ENCODE measurements around the gene PCNX1.
"Not testable (repeated sequence)": the region's sequence is repeated elsewhere in the genome, so short reads cannot be mapped to it uniquely, and the experiment has no call there.

The PCNX1 gene

GRCh38 chr14:70907176-70907995, at the start of gene PCNX1:
Gene PCNX1 (plus strand): TSS chr14:70907459. CDS start chr14:70907851, 392 bp downstream.
- DNase-seq (ENCODE audit: low read depth): peak; percentile 87

GRCh38 chr14:70857496-70857890, 49.8 kb upstream of the PCNX1 start:
- DNase-seq (ENCODE audit: low read depth): no peak

GRCh38 chr14:70858641-70859040, 48.6 kb upstream of the PCNX1 start:
- no peak for DNase-seq (ENCODE audit: low read depth)

DNA sequence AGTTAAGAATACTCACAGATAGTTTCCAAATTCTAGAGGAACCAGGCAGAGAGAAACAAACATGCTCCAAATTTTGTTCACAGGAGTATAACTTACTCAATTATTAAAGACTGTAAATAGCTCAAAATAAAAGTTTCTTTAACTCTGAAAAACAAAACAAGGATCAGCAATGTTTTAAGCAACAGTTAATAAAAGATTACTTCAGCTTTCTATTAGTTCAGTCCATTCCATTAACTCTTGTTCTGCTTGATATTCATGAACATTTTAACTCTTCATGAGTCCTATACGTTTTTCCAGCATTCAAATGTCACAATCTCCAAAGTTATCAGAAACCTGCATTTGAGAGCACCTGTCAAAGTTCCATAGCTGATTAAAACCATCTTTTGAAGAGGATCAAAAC, 40.3 kb upstream of the PCNX1 start:
- not testable (repeated sequence) for DNase-seq (ENCODE audit: low read depth)

DNA sequence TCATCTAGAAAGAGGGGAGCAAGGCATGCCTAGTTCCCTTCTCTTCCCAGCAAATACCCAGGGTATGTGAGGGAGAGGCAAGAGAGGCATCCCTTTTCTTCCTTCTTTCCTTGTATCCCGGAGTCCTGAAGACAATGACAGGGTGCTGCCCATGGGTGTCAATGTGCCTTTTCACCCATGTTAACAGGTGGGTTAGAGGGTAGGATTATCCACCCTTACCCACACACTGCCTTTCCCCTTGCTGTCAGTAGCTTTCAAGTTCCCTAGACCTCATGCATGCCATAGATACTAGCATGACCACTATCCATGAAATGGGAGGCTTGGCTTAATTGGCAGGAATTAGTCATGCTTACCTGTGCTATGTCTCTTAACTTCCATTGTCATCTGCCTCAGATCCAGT, 36.3 kb upstream of the PCNX1 start:
- no peak for DNase-seq (ENCODE audit: low read depth)

- no peak for DNase-seq (ENCODE audit: low read depth)
Observed at GRCh38 chr14:70871863-70872677, 35.2 kb upstream of the PCNX1 start.

- no peak for DNase-seq (ENCODE audit: low read depth)
Observed at GRCh38 chr14:70872678-70873020, 34.6 kb upstream of the PCNX1 start.

DNA sequence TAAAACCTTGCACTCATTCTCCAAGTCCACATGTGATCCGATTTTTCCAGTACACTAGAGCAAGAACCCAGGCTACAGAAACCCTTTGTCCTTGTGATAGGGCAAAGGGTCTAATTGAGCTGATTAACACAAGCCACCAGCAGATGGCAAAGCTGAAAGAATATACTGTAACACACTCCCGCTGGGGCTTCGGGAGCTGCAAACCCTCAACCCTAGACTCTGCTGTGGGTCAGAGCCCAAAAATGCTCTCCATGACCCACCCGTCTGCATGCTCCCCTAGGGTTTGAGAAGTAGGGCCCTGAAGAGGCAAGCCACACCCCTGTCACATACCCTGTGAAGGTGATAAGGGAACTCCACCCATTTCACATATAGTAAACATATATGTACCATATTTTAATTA, 33.6 kb upstream of the PCNX1 start:
- no peak for DNase-seq (ENCODE audit: low read depth)

DNA sequence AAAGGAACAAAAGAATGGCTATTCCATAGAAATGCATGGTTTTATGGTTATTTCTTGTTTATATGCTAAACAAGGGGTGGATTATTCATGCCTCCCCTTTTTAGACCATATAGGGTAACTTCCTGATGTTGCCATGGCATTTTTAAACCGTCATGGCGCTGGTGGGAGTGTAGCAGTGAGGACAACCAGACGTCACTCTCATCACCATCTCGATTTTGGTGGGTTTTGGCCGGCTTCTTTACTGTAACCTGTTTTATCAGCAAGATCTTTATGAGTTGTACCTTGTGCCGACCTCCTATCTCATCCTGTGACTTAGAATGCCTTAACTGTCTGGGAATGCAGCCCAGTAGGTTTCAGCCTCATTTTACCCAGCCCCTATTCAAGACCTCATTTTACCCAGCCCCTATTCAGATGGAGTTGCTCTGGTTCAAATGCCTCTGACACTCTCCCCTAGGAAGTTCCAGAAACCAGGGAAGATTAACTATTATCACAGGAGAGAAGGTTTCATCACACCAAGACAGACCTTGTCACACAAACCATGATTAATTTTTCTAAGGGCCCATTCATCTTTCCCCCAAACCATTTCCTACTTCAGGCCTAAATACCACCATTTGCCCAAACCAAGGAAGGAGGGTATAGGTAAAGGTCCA, 31.3 kb upstream of the PCNX1 start:
- not testable (repeated sequence) for DNase-seq (ENCODE audit: low read depth)

GRCh38 chr14:70879448-70879847, 27.8 kb upstream of the PCNX1 start:
- no peak for DNase-seq (ENCODE audit: low read depth)

GRCh38 chr14:70880888-70881287, 26.4 kb upstream of the PCNX1 start:
- not testable (repeated sequence) for DNase-seq (ENCODE audit: low read depth)

- DNase-seq (ENCODE audit: low read depth): no peak
Observed at GRCh38 chr14:70881549-70882177, 25.6 kb upstream of the PCNX1 start.

DNA sequence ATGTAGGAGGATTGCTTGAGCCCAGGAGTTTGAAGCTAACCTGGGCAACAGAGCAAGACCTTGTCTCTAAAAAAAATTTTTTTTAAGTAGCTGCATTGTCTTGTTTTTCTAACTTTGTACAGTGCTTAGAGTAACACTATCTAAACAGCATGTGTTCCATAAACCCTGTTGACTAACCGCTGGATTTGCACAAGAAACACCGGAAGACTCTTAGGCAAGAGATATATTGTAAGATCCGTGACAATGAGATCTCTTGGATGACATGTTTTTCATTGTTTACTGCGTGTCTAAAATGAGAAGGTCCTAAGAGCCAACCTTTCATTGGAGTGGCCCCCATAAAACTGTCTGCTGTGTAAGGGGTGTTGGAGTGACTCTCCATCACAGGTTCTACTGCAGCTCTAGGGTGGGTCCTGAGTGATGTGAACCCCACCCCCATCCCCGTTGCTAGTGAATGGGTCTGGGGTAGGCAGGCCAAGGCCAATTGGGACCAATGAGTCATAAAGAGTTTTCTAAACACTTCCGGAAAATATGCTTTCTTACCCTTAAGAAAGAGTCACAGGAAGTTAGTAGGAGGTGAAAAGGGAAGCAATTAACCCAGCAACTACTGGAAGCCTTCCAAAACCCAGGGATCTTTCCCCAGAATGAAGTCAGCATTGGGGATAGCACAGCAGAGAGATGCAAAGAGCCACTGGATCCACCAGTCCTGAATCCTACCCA, 24.3 kb upstream of the PCNX1 start:
- no peak for DNase-seq (ENCODE audit: low read depth)

- DNase-seq (ENCODE audit: low read depth): no peak
Observed at GRCh38 chr14:70884595-70885342, 22.5 kb upstream of the PCNX1 start.

GRCh38 chr14:70885343-70886022, 21.8 kb upstream of the PCNX1 start:
- peak; percentile 48 for DNase-seq (ENCODE audit: low read depth)

GRCh38 chr14:70886421-70887206, 20.6 kb upstream of the PCNX1 start:
- DNase-seq (ENCODE audit: low read depth): peak; percentile 49

- no peak for DNase-seq (ENCODE audit: low read depth)
Observed at GRCh38 chr14:70887207-70887681, 20.0 kb upstream of the PCNX1 start.

GRCh38 chr14:70887737-70888499, 19.3 kb upstream of the PCNX1 start:
- DNase-seq (ENCODE audit: low read depth): no peak
